Esophagus squamous epithelium (tissue), 4 donors: ENCODE data around the gene H6PD.

ENCODE experiments used
- CTCF ChIP-seq, 6 experiments: fragments of 450-650 bp in 4 of 6; fragments of 200-600 bp in 2 of 6; sonication (generic) in 2 of 6; IDR thresholded peaks; one replicate each; pipeline ENCODE4 v1.5.1; 2016 to 2019; ENCODE audit warnings: antibody characterized with exemption in 6 of 6, mild to moderate bottlenecking in 4 of 6, moderate library complexity in 4 of 6
- POLR2A ChIP-seq, 4 donors: fragments of 450-650 bp; IDR thresholded peaks; one replicate each; pipeline ENCODE4 v1.6.1; 2017; ENCODE audit warnings: antibody characterized with exemption in 4 of 4, mild to moderate bottlenecking in 4 of 4, moderate library complexity in 3 of 4

- TF ChIP-seq CTCF (IDR thresholded peaks at IDR 0.05) (no peak), POLR2A (IDR thresholded peaks at IDR 0.05) (peak in 1 of 4 donors; percentile 26)
These were observed 7.9 kb downstream of the H6PD start for GRCh38 chr1:9242338-9242969.
